Ishikawa (cell line): ENCODE measurements around the gene GNAI1.

ENCODE experiments used
- CEBPB ChIP-seq: IDR thresholded peaks from 2 replicates; pipeline ENCODE4 v1.6.1; 2012
- CREB1 ChIP-seq: IDR thresholded peaks from 2 replicates; pipeline ENCODE4 v1.6.1; 2012; ENCODE audit warnings: low read depth
- EGR1 ChIP-seq: IDR thresholded peaks from 2 replicates; pipeline ENCODE4 v1.6.1; 2012
- EP300 ChIP-seq: IDR thresholded peaks from 2 replicates; pipeline ENCODE4 v1.6.1; 2012; ENCODE audit warnings: borderline replicate concordance
- FOXM1 ChIP-seq: IDR thresholded peaks from 2 replicates; pipeline ENCODE4 v1.6.1; 2012; ENCODE audit warnings: low read depth, borderline replicate concordance
- NFIC ChIP-seq: IDR thresholded peaks from 2 replicates; pipeline ENCODE4 v1.6.1; 2012
- RAD21 ChIP-seq: IDR thresholded peaks from 2 replicates; pipeline ENCODE4 v1.6.1; 2012; ENCODE audit warnings: low read depth
- TAF1 ChIP-seq: IDR thresholded peaks from 2 replicates; pipeline ENCODE4 v1.6.1; 2012; ENCODE audit warnings: low read depth, mild to moderate bottlenecking
- YY1 ChIP-seq: IDR thresholded peaks from 2 replicates; pipeline ENCODE4 v1.6.1; 2012; ENCODE audit warnings: low read depth
- TF ChIP-seq, protein P1 (sequence below): IDR thresholded peaks from 2 replicates; pipeline ENCODE4 v1.6.1; 2012
- TF ChIP-seq, protein P2 (sequence below): IDR thresholded peaks from 2 replicates; pipeline ENCODE4 v1.6.1; 2012
- TF ChIP-seq, protein P3 (sequence below): IDR thresholded peaks from 2 replicates; pipeline ENCODE4 v1.6.1; 2012; ENCODE audit warnings: low read depth, mild to moderate bottlenecking

DNA sequence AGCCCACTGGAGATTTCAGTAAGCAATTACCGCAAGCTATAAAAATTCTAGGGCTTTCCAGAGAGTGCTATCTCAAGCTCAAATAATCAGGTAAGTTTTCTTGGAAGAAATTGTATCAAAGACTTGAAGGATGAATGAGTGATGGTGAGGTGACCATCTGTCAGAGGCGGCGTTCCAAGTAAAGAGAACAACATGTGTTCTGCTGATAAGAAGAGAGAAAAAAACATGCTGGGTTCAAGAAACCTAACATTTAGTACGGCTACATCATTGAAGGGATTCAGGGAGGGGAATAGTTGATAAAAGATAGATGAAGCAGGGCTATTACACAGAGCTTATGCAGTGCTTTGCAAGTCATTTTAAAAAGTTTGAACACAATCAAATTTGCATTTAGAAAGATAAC lies 100.7 kb downstream of the GNAI1 start:
- TF ChIP-seq RAD21 (no peak), EP300 (no peak), YY1 (no peak), CREB1 (no peak), FOXM1 (no peak), TAF1 (no peak), EGR1 (no peak), CEBPB (no peak), NFIC (no peak)
- TF ChIP-seq, protein P1, sequence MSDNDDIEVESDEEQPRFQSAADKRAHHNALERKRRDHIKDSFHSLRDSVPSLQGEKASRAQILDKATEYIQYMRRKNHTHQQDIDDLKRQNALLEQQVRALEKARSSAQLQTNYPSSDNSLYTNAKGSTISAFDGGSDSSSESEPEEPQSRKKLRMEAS = no peak
- TF ChIP-seq, protein P2, sequence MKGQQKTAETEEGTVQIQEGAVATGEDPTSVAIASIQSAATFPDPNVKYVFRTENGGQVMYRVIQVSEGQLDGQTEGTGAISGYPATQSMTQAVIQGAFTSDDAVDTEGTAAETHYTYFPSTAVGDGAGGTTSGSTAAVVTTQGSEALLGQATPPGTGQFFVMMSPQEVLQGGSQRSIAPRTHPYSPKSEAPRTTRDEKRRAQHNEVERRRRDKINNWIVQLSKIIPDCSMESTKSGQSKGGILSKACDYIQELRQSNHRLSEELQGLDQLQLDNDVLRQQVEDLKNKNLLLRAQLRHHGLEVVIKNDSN = no peak
- TF ChIP-seq, protein P3, sequence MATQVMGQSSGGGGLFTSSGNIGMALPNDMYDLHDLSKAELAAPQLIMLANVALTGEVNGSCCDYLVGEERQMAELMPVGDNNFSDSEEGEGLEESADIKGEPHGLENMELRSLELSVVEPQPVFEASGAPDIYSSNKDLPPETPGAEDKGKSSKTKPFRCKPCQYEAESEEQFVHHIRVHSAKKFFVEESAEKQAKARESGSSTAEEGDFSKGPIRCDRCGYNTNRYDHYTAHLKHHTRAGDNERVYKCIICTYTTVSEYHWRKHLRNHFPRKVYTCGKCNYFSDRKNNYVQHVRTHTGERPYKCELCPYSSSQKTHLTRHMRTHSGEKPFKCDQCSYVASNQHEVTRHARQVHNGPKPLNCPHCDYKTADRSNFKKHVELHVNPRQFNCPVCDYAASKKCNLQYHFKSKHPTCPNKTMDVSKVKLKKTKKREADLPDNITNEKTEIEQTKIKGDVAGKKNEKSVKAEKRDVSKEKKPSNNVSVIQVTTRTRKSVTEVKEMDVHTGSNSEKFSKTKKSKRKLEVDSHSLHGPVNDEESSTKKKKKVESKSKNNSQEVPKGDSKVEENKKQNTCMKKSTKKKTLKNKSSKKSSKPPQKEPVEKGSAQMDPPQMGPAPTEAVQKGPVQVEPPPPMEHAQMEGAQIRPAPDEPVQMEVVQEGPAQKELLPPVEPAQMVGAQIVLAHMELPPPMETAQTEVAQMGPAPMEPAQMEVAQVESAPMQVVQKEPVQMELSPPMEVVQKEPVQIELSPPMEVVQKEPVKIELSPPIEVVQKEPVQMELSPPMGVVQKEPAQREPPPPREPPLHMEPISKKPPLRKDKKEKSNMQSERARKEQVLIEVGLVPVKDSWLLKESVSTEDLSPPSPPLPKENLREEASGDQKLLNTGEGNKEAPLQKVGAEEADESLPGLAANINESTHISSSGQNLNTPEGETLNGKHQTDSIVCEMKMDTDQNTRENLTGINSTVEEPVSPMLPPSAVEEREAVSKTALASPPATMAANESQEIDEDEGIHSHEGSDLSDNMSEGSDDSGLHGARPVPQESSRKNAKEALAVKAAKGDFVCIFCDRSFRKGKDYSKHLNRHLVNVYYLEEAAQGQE = no peak
